ENCODE data around the gene OR10R2.

OR10R2 gene

DNA sequence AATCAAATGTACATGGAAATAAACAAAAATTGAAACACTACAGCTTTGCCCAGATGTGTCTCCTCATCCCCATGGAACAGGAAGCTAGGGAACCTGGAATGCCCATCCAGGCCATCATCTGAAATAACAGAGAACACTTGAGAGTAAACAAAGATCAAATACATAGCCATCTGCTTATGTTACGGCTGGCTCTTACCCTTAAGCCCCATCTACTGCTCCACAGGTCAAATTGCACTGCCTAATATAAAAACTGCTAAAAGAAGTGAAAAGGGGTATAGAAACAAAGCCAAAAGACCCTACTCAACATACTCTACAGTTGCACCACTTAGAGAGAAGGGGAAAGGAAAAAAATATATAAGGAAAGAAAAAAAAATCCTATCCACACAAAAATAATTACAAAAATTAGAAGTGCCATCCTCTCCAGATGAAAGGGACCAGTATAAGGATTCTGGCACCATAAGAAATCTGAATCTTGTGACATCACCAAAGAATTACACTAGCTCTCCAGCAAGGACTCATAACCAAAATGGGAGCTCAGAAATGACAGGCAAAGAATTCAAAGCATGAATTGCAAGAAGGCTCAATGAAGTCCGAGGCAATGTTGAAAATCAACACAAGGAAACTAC lies 55.3 kb downstream of the OR10R2 start:
- FAIRE-seq (no peak), DNase-seq (ENCODE audit: insufficient read length, low spot score) (no peak)
- TF ChIP-seq, protein P1, sequence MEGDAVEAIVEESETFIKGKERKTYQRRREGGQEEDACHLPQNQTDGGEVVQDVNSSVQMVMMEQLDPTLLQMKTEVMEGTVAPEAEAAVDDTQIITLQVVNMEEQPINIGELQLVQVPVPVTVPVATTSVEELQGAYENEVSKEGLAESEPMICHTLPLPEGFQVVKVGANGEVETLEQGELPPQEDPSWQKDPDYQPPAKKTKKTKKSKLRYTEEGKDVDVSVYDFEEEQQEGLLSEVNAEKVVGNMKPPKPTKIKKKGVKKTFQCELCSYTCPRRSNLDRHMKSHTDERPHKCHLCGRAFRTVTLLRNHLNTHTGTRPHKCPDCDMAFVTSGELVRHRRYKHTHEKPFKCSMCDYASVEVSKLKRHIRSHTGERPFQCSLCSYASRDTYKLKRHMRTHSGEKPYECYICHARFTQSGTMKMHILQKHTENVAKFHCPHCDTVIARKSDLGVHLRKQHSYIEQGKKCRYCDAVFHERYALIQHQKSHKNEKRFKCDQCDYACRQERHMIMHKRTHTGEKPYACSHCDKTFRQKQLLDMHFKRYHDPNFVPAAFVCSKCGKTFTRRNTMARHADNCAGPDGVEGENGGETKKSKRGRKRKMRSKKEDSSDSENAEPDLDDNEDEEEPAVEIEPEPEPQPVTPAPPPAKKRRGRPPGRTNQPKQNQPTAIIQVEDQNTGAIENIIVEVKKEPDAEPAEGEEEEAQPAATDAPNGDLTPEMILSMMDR (IDR thresholded peaks at IDR 0.05; ENCODE audit: insufficient read depth, missing control alignments) = peak; percentile 37
